ENCODE measurements around the gene ANKRD37. TPM values are rescaled to one million over a fixed set of nuclear protein-coding genes. Genes with fewer than 3 reads are reported as not detected.
A peak's percentile ranks its signal among the peaks of the same experiment; 100 is the strongest.

The ANKRD37 gene
- total RNA-seq, 1 donor from 2014 or later = 10.4 TPM

- no peak for ATAC-seq (ENCODE audit: low read depth)
- intact Hi-C loops (cut with micrococcal nuclease) = no loop called here
- DNase-seq = no peak
- H3K27ac Mint-ChIP-seq = no peak overlapping the region
- no peaks in the 10 kb centered on the region for H3K4me1 Mint-ChIP-seq
- no peak for TF ChIP-seq CTCF (IDR thresholded peaks at IDR 0.05)
- no peaks in the 10 kb centered on the region for H3K27me3 Mint-ChIP-seq
- no peak overlapping the region for H3K4me3 Mint-ChIP-seq
- H3K9me3 Mint-ChIP-seq = peaks cover 3% of the 10 kb centered on the region
- ChIA-PET CTCF (no interaction called here), POLR2A (interaction anchor here (1.4 kb wide), 1 partner anchor 13 kb away, joined by 4 read pairs; no protein-coding TSS in a partner anchor)
- peaks cover 59% of the 10 kb centered on the region for H3K36me3 Mint-ChIP-seq (ENCODE audit: low read depth)
Measured at GRCh38 chr4:185412412-185412811, 15.8 kb downstream of the ANKRD37 start.

GRCh38 chr4:185416955-185417354 lies 20.3 kb downstream of the ANKRD37 start:
- DNase-seq = no peak
- POLR2A ChIA-PET = no interaction called here
- H3K27me3 Mint-ChIP-seq = no peaks in the 10 kb centered on the region
- TF ChIP-seq CTCF (IDR thresholded peaks at IDR 0.05) = no peak
- peaks cover 57% of the 10 kb centered on the region for H3K36me3 Mint-ChIP-seq (ENCODE audit: low read depth)
- intact Hi-C loops (cut with micrococcal nuclease) = no loop called here
- no peak overlapping the region for H3K4me3 Mint-ChIP-seq
- no peak overlapping the region for H3K27ac Mint-ChIP-seq
- no peaks in the 10 kb centered on the region for H3K9me3 Mint-ChIP-seq
- H3K4me1 Mint-ChIP-seq = no peaks in the 10 kb centered on the region
- CTCF ChIA-PET = interaction anchor here (1.0 kb wide), 1 partner anchor 10 kb away, joined by 3 read pairs; no protein-coding TSS in a partner anchor
- no peak for ATAC-seq (ENCODE audit: low read depth)

- Mint-ChIP-seq H3K4me1 (peaks cover 17% of the 10 kb centered on the region), H3K27ac (no peak overlapping the region), H3K36me3 (ENCODE audit: low read depth) (peaks cover 39% of the 10 kb centered on the region), H3K4me3 (no peak overlapping the region), H3K27me3 (no peaks in the 10 kb centered on the region), H3K9me3 (no peaks in the 10 kb centered on the region)
- DNase-seq (no peak), ATAC-seq (ENCODE audit: low read depth) (no peak)
- ChIA-PET POLR2A (no interaction called here), CTCF (no interaction called here)
- intact Hi-C loops (cut with micrococcal nuclease) = no loop called here
- TF ChIP-seq CTCF (IDR thresholded peaks at IDR 0.05) = no peak
Measured at GRCh38 chr4:185421366-185422124, 24.9 kb downstream of the ANKRD37 start.

GRCh38 chr4:185424905-185425646 lies 28.4 kb downstream of the ANKRD37 start:
- Mint-ChIP-seq H3K27me3 (no peaks in the 10 kb centered on the region), H3K4me1 (peaks cover 17% of the 10 kb centered on the region), H3K27ac (peak overlapping the region; percentile 99), H3K9me3 (no peaks in the 10 kb centered on the region), H3K4me3 (peak overlapping the region; percentile 89), H3K36me3 (ENCODE audit: low read depth) (peaks cover 18% of the 10 kb centered on the region)
- TF ChIP-seq CTCF (IDR thresholded peaks at IDR 0.05) = no peak
- ATAC-seq (ENCODE audit: low read depth) (no peak), DNase-seq (no peak)
- POLR2A ChIA-PET = interaction anchor here (0.9 to 2.6 kb wide), 11 partner anchors 12 to 691 kb away, joined by 3 to 46 read pairs (median 5); partner anchors contain the start of genes ANKRD37, LRP2BP and SLC25A4
- intact Hi-C loops (cut with micrococcal nuclease) = loop anchor here (1.0 to 5.0 kb wide), 7 partner anchors 20 to 767 kb away; partner anchors contain the start of genes ANKRD37, CCDC110, CYP4V2 and SLC25A4
- CTCF ChIA-PET = interaction anchor here (2.6 kb wide), 1 partner anchor 173 kb away, joined by 16 read pairs; no protein-coding TSS in a partner anchor

All from activated B cell treated with CpG ODN at 0.5 μM for 24 hours (primary cell).